Activated CD4-positive, alpha-beta memory T cell treated with anti-CD3 and anti-CD28 coated beads, Interleukin-2, amount 10 ng/mL, durations not matched to agents 7 days and 5 days (primary cell): Measurements from ENCODE around the gene LLPH. TPM values are rescaled to one million over a fixed set of nuclear protein-coding genes. Genes with fewer than 3 reads are reported as not detected.
A peak's percentile ranks its signal among the peaks of the same experiment; 100 is the strongest.

Source experiments
- CTCF ChIA-PET: fragments of 350-600 bp; sonication (Branson Sonifier 250); formaldehyde crosslinking; loops from one replicate; lab custom pipeline; 2021; ENCODE audit warnings: antibody characterized with exemption, inconsistent platforms; lab: Charles Lee
- POLR2A ChIA-PET: fragments of 350-600 bp; sonication (Branson Sonifier 250); formaldehyde crosslinking; loops from one replicate; lab custom pipeline; 2021; ENCODE audit warnings: antibody characterized with exemption; lab: Charles Lee
- DNase-seq: peaks from one replicate; pipeline ENCODE4 v3.0.0-alpha.2; 2020
- H3K27ac Mint-ChIP-seq: one replicate; pipeline ENCODE4 v1.8.0; 2021; ENCODE audit warnings: mild to moderate bottlenecking, mixed read lengths
- H3K27me3 Mint-ChIP-seq: one replicate; pipeline ENCODE4 v1.8.0; 2021; ENCODE audit warnings: mixed read lengths
- H3K36me3 Mint-ChIP-seq: one replicate; pipeline ENCODE4 v1.8.0; 2021; ENCODE audit warnings: low read depth, mixed read lengths
- H3K4me1 Mint-ChIP-seq: one replicate; pipeline ENCODE4 v1.8.0; 2021; ENCODE audit warnings: mixed read lengths
- H3K4me3 Mint-ChIP-seq: one replicate; pipeline ENCODE4 v1.8.0; 2021; ENCODE audit warnings: mild to moderate bottlenecking, mixed read lengths
- H3K9me3 Mint-ChIP-seq: one replicate; pipeline ENCODE4 v1.8.0; 2021; ENCODE audit warnings: mixed read lengths
- total RNA-seq, 2 experiments: library from RNA; stranded (reverse); gene quantifications; one replicate each; pipeline ENCODE4 v1.2.3, GENCODE V29; 2021

The LLPH gene
- total RNA-seq, 2 experiments from 2014 or later = 30.0 to 33.3 TPM

- DNase-seq = no peak
- ChIA-PET CTCF (no interaction called here), POLR2A (interaction anchor here (1.1 kb wide), 1 partner anchor 13 kb away, joined by 3 read pairs; no protein-coding TSS in a partner anchor)
- Mint-ChIP-seq H3K4me3 (no peak overlapping the region), H3K9me3 (peaks cover 20% of the 10 kb centered on the region), H3K27ac (no peak overlapping the region), H3K27me3 (no peaks in the 10 kb centered on the region), H3K4me1 (peaks cover 32% of the 10 kb centered on the region), H3K36me3 (peaks cover 76% of the 10 kb centered on the region)
Measured at GRCh38 chr12:66162701-66163100, 32.2 kb upstream of the LLPH start.

GRCh38 chr12:66160704-66161103 is 30.2 kb upstream of the LLPH start:
- POLR2A ChIA-PET = interaction anchor here (4.1 kb wide), 1 partner anchor 9 kb away, joined by 29 read pairs; the partner anchor contains the start of gene TMBIM4
- Mint-ChIP-seq H3K36me3 (peaks cover 61% of the 10 kb centered on the region), H3K9me3 (peaks cover 13% of the 10 kb centered on the region), H3K4me3 (no peak overlapping the region), H3K4me1 (peaks cover 18% of the 10 kb centered on the region), H3K27ac (no peak overlapping the region), H3K27me3 (no peaks in the 10 kb centered on the region)
- no peak for DNase-seq
- CTCF ChIA-PET = no interaction called here

- DNase-seq = no peak
- H3K27ac Mint-ChIP-seq = no peak overlapping the region
- H3K27me3 Mint-ChIP-seq = no peaks in the 10 kb centered on the region
- peaks cover 50% of the 10 kb centered on the region for H3K36me3 Mint-ChIP-seq
- peaks cover 7% of the 10 kb centered on the region for H3K4me1 Mint-ChIP-seq
- POLR2A ChIA-PET = interaction anchor here (2.0 to 4.1 kb wide), 2 partner anchors 10 to 28 kb away, joined by 10 to 29 read pairs; partner anchors contain the start of genes LLPH and TMBIM4
- peaks cover 2% of the 10 kb centered on the region for H3K9me3 Mint-ChIP-seq
- no peak overlapping the region for H3K4me3 Mint-ChIP-seq
- CTCF ChIA-PET = interaction anchor here (1.0 to 2.4 kb wide), 4 partner anchors 10 to 250 kb away, joined by 3 to 9 read pairs (median 6); partner anchors contain the start of gene TMBIM4
Measured at GRCh38 chr12:66159123-66159522, 28.6 kb upstream of the LLPH start.

GRCh38 chr12:66156654-66157053 is 26.1 kb upstream of the LLPH start:
- Mint-ChIP-seq H3K4me3 (no peak overlapping the region), H3K9me3 (no peaks in the 10 kb centered on the region), H3K4me1 (peaks cover 3% of the 10 kb centered on the region), H3K36me3 (peaks cover 37% of the 10 kb centered on the region), H3K27ac (no peak overlapping the region), H3K27me3 (no peaks in the 10 kb centered on the region)
- DNase-seq = no peak
- ChIA-PET POLR2A (no interaction called here), CTCF (no interaction called here)

- Mint-ChIP-seq H3K27ac (no peak overlapping the region), H3K4me3 (no peak overlapping the region), H3K36me3 (peaks cover 38% of the 10 kb centered on the region), H3K27me3 (no peaks in the 10 kb centered on the region), H3K9me3 (no peaks in the 10 kb centered on the region), H3K4me1 (peaks cover 2% of the 10 kb centered on the region)
- ChIA-PET POLR2A (no interaction called here), CTCF (no interaction called here)
- no peak for DNase-seq
Measured at GRCh38 chr12:66154776-66155175, 24.2 kb upstream of the LLPH start.

GRCh38 chr12:66152732-66153131 is 22.2 kb upstream of the LLPH start:
- no peak overlapping the region for H3K4me3 Mint-ChIP-seq
- CTCF ChIA-PET = no interaction called here

GRCh38 chr12:66149702-66150398 is 19.3 kb upstream of the LLPH start:
- H3K27ac Mint-ChIP-seq = no peak overlapping the region
- peaks cover 37% of the 10 kb centered on the region for H3K36me3 Mint-ChIP-seq
- no peaks in the 10 kb centered on the region for H3K9me3 Mint-ChIP-seq
- H3K4me1 Mint-ChIP-seq = peaks cover 11% of the 10 kb centered on the region
- H3K4me3 Mint-ChIP-seq = no peak overlapping the region
- CTCF ChIA-PET = interaction anchor here (1.4 to 1.8 kb wide), 2 partner anchors 12 to 19 kb away, joined by 3 to 5 read pairs; partner anchors contain the start of gene LLPH
- POLR2A ChIA-PET = interaction anchor here (1.0 to 8.4 kb wide), 3 partner anchors 12 to 19 kb away, joined by 3 to 40 read pairs (median 8); partner anchors contain the start of genes LLPH and TMBIM4
- H3K27me3 Mint-ChIP-seq = no peaks in the 10 kb centered on the region
- DNase-seq = no peak

More at GRCh38 chr12:66152732-66153131, 22.2 kb upstream of the LLPH start:
- no peaks in the 10 kb centered on the region for H3K4me1 Mint-ChIP-seq
- no peak overlapping the region for H3K27ac Mint-ChIP-seq
- H3K36me3 Mint-ChIP-seq = peaks cover 34% of the 10 kb centered on the region
- DNase-seq = no peak
- no peaks in the 10 kb centered on the region for H3K9me3 Mint-ChIP-seq
- no peaks in the 10 kb centered on the region for H3K27me3 Mint-ChIP-seq
- POLR2A ChIA-PET = interaction anchor here (1.1 kb wide), 1 partner anchor 16 kb away, joined by 3 read pairs; no protein-coding TSS in a partner anchor

GRCh38 chr12:66144791-66145754 is 14.5 kb upstream of the LLPH start:
- H3K36me3 Mint-ChIP-seq = peaks cover 70% of the 10 kb centered on the region
- H3K27me3 Mint-ChIP-seq = no peaks in the 10 kb centered on the region
- ChIA-PET POLR2A (interaction anchor here (3.3 to 8.4 kb wide), 2 partner anchors 14 to 24 kb away, joined by 32 to 40 read pairs; partner anchors contain the start of genes LLPH and TMBIM4), CTCF (interaction anchor here (0.7 to 2.0 kb wide), 12 partner anchors 14 to 268 kb away, joined by 3 to 9 read pairs (median 5); partner anchors contain the start of genes LLPH and TMBIM4)
- peaks cover 16% of the 10 kb centered on the region for H3K9me3 Mint-ChIP-seq
- H3K27ac Mint-ChIP-seq = peak overlapping the region; percentile 74
- DNase-seq = no peak
- H3K4me1 Mint-ChIP-seq = peaks cover 21% of the 10 kb centered on the region
- H3K4me3 Mint-ChIP-seq = no peak overlapping the region

GRCh38 chr12:66143868-66144267 is 13.3 kb upstream of the LLPH start:
- POLR2A ChIA-PET = interaction anchor here (1.2 to 8.4 kb wide), 3 partner anchors 12 to 126 kb away, joined by 3 to 40 read pairs (median 32); partner anchors contain the start of genes LLPH and TMBIM4
- CTCF ChIA-PET = interaction anchor here (1.9 kb wide), 1 partner anchor 92 kb away, joined by 5 read pairs; no protein-coding TSS in a partner anchor
- no peaks in the 10 kb centered on the region for H3K27me3 Mint-ChIP-seq
- peaks cover 25% of the 10 kb centered on the region for H3K9me3 Mint-ChIP-seq
- no peak for DNase-seq
- H3K4me1 Mint-ChIP-seq = peaks cover 21% of the 10 kb centered on the region
- peaks cover 71% of the 10 kb centered on the region for H3K36me3 Mint-ChIP-seq
- no peak overlapping the region for H3K4me3 Mint-ChIP-seq
- H3K27ac Mint-ChIP-seq = no peak overlapping the region

GRCh38 chr12:66142826-66143225 is 12.3 kb upstream of the LLPH start:
- H3K9me3 Mint-ChIP-seq = peaks cover 25% of the 10 kb centered on the region
- no peak overlapping the region for H3K4me3 Mint-ChIP-seq
- peaks cover 71% of the 10 kb centered on the region for H3K36me3 Mint-ChIP-seq
- ChIA-PET CTCF (no interaction called here), POLR2A (interaction anchor here (3.3 to 8.4 kb wide), 2 partner anchors 11 to 26 kb away, joined by 32 to 40 read pairs; partner anchors contain the start of genes LLPH and TMBIM4)
- no peak overlapping the region for H3K27ac Mint-ChIP-seq
- H3K27me3 Mint-ChIP-seq = no peaks in the 10 kb centered on the region
- peaks cover 21% of the 10 kb centered on the region for H3K4me1 Mint-ChIP-seq
- DNase-seq = no peak

GRCh38 chr12:66141299-66141698 is 10.7 kb upstream of the LLPH start:
- Mint-ChIP-seq H3K27ac (no peak overlapping the region), H3K4me3 (no peak overlapping the region), H3K4me1 (peaks cover 21% of the 10 kb centered on the region), H3K9me3 (peaks cover 27% of the 10 kb centered on the region), H3K27me3 (no peaks in the 10 kb centered on the region), H3K36me3 (peaks cover 82% of the 10 kb centered on the region)
- DNase-seq = no peak
- ChIA-PET POLR2A (no interaction called here), CTCF (no interaction called here)

- Mint-ChIP-seq H3K4me1 (peaks cover 19% of the 10 kb centered on the region), H3K9me3 (peaks cover 29% of the 10 kb centered on the region), H3K36me3 (peaks cover 81% of the 10 kb centered on the region), H3K27me3 (no peaks in the 10 kb centered on the region), H3K27ac (no peak overlapping the region), H3K4me3 (no peak overlapping the region)
- ChIA-PET CTCF (no interaction called here), POLR2A (interaction anchor here (3.1 kb wide), 1 partner anchor 10 kb away, joined by 20 read pairs; the partner anchor contains the start of gene LLPH)
- DNase-seq = no peak
Measured at GRCh38 chr12:66140731-66141130, 10.2 kb upstream of the LLPH start.
